Measurements from ENCODE around the gene CTSC. TPM values are rescaled to one million over a fixed set of nuclear protein-coding genes. Genes with fewer than 3 reads are reported as not detected.

CTSC gene
- total RNA-seq, 1 donor from 2014 or later, result 164 TPM

DNA sequence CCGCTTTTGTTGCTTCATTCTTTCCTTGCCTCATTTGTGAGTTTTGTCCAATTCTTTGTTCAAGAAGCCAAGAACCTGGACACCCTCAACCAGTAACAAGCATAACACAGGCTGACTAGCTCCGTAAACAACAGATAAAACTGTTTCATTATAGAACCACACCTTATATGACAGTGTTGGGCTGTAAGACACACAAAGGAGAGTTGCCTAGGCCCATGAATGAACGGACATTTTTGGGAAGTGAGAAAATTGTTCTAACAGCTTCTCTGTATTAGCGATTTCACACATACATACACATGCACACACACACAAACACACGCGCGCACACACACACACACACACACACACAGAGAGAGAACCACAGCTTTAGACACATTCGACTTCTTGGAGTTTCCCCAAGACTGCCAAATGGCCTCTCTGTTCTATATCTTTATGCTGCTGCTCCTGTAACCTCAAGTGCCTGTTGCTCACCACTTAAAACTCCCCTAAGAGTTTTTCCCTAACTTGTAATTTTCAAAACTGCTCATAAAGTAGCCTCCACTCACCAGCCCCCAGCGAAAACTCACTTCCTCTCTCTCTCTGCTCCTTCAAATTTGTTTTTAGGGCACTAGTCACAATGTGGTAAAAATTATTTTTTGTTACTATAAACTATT, 35.9 kb downstream of the CTSC start:
- no peak overlapping the region for H3K4me3 ChIP-seq
- no peaks in the 10 kb centered on the region for H3K4me1 ChIP-seq
- no peak overlapping the region for H3K27ac ChIP-seq
- no peaks in the 10 kb centered on the region for H3K27me3 ChIP-seq
- TF ChIP-seq, protein P1, sequence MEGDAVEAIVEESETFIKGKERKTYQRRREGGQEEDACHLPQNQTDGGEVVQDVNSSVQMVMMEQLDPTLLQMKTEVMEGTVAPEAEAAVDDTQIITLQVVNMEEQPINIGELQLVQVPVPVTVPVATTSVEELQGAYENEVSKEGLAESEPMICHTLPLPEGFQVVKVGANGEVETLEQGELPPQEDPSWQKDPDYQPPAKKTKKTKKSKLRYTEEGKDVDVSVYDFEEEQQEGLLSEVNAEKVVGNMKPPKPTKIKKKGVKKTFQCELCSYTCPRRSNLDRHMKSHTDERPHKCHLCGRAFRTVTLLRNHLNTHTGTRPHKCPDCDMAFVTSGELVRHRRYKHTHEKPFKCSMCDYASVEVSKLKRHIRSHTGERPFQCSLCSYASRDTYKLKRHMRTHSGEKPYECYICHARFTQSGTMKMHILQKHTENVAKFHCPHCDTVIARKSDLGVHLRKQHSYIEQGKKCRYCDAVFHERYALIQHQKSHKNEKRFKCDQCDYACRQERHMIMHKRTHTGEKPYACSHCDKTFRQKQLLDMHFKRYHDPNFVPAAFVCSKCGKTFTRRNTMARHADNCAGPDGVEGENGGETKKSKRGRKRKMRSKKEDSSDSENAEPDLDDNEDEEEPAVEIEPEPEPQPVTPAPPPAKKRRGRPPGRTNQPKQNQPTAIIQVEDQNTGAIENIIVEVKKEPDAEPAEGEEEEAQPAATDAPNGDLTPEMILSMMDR (IDR thresholded peaks at IDR 0.05), result no peak
- no peak for DNase-seq (ENCODE audit: low spot score in 2 of 2)
- H3K36me3 ChIP-seq, result no peaks in the 10 kb centered on the region
- no peaks in the 10 kb centered on the region for H3K9me3 ChIP-seq
- intact Hi-C loops (cut with DNase I), result no loop called here

DNA sequence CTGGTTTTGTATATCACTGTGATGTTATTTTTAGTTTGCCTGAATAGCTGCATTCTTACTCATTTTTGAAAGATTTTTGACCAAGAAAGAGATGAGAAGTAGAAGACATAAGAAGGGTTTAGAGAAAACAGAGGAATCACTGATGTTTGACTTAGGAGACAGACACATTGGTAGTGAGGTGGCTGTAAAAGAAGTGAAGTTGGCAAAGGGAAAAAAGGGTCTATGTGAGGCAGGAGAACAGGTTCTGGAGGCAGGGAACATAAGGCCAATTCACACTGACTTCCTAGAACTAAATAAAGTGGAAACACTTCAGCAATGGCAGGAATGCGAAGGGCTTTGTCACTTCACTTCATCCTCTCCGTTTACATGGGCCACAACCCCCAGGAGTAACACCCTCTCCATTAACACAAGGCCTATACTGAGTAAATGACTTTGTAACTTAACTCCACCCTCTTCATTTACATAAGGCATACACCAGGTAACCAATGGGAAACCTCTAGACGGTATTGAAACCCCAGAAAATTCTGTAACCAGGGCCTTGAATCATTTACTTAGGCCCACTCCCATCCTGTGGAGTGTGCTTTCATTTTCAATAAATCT, 36.5 kb downstream of the CTSC start:
- no peaks in the 10 kb centered on the region for H3K4me1 ChIP-seq
- H3K36me3 ChIP-seq, result no peaks in the 10 kb centered on the region
- intact Hi-C loops (cut with DNase I), result no loop called here
- no peaks in the 10 kb centered on the region for H3K27me3 ChIP-seq
- DNase-seq (ENCODE audit: low spot score in 2 of 2), result no peak
- no peaks in the 10 kb centered on the region for H3K9me3 ChIP-seq
- no peak overlapping the region for H3K27ac ChIP-seq
- H3K4me3 ChIP-seq, result no peak overlapping the region
- TF ChIP-seq, protein P1 (IDR thresholded peaks at IDR 0.05), result no peak

DNA sequence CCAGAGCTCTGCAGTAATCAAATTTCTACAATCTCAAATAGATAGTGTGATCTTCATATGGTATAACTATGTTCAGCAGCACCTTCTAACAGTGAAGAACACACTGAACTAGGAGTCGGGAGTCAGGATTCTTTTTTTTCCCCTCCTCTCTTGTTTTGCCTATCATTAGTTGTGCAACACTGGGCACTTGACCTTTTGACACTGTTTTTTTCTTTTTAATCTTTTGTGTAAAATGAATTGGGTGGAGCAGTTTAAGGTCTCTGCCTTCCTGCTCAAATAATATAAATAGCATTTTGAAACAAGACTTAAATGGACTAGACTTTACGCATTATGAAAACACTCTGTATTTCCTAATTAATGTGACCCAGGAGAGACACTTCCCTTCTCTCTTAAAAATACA, 39.7 kb downstream of the CTSC start:
- Histone ChIP-seq H3K4me3 (no peak overlapping the region), H3K9me3 (no peaks in the 10 kb centered on the region), H3K27me3 (no peaks in the 10 kb centered on the region), H3K36me3 (no peaks in the 10 kb centered on the region), H3K27ac (no peak overlapping the region), H3K4me1 (no peaks in the 10 kb centered on the region)
- TF ChIP-seq, protein P1 (IDR thresholded peaks at IDR 0.05), result no peak
- DNase-seq (ENCODE audit: low spot score in 2 of 2), result no peak
- intact Hi-C loops (cut with DNase I), result no loop called here

DNA sequence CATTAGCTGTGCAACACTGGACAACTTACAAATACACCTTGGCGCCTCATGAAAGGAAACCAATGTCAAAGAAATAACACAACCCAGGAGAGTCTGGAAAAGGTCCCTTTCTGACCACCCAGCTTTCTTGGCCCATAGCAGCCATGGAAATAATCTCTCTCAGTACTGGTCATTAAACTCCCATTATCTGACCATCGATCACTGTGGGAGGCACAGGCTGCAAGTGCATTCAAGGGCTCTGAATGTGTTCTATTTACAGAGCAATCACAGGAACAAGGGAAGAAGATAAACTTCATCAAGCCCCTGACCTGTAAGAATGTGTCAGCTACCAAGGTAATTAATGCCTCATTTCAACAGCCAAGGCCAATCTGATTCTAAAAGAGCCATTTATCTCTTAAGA, 40.1 kb downstream of the CTSC start:
- Histone ChIP-seq H3K27ac (no peak overlapping the region), H3K27me3 (no peaks in the 10 kb centered on the region), H3K9me3 (no peaks in the 10 kb centered on the region), H3K36me3 (no peaks in the 10 kb centered on the region), H3K4me3 (no peak overlapping the region), H3K4me1 (peaks cover 0 to 4% of the 10 kb centered on the region in 2 donors)
- intact Hi-C loops (cut with DNase I), result no loop called here
- no peak for DNase-seq (ENCODE audit: low spot score in 2 of 2)
- TF ChIP-seq, protein P1 (IDR thresholded peaks at IDR 0.05), result no peak

DNA sequence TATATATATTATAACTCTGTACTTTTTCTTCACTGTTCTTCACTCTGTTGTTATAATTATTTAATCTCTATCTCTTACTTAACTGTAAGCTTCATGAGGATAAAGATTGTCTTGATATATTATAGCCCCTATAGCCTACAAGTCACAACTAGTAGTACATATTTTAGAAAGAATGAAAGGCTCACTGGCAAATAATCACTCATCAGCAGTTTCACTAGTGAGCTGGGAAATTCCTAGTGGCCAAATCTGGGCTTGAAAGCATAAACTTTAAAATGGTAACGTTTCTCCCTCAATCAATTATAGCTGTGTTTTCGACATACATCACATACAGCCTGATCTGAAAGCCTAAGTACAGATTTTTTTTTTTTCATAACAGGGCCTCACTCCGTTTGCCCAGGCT, 42.5 kb downstream of the CTSC start:
- TF ChIP-seq, protein P1 (IDR thresholded peaks at IDR 0.05), result no peak
- Histone ChIP-seq H3K27me3 (no peaks in the 10 kb centered on the region), H3K27ac (no peak overlapping the region), H3K9me3 (no peaks in the 10 kb centered on the region), H3K4me1 (peaks cover 0 to 5% of the 10 kb centered on the region in 2 donors), H3K4me3 (no peak overlapping the region), H3K36me3 (no peaks in the 10 kb centered on the region)
- no peak for DNase-seq (ENCODE audit: low spot score in 2 of 2)
- intact Hi-C loops (cut with DNase I), result no loop called here

Data from ascending aorta (tissue), 2 donors.